Stimulated activated CD4-positive, alpha-beta T cell treated with anti-CD3 and anti-CD28 coated beads, Interleukin-12 subunit alpha, Interleukin-12 subunit beta, amount 100 ng/mL, for 4 hours (primary cell): ENCODE results near the gene SLC16A7.
A peak's percentile ranks its signal among the peaks of the same experiment; 100 is the strongest.
"Not testable (repeated sequence)": the region's sequence is repeated elsewhere in the genome, so short reads cannot be mapped to it uniquely, and the experiment has no call there.

Source experiments
- DNase-seq: peaks from one replicate; pipeline ENCODE4 v3.0.0-alpha.2; 2020

Gene SLC16A7

GRCh38 chr12:59595883-59596540, at the start of gene SLC16A7:
Gene SLC16A7, plus strand, starts transcription at chr12:59596029. Its CDS starts 108,773 bp downstream, at chr12:59704802.
- peak; percentile 80 for DNase-seq

GRCh38 chr12:59548930-59549329, 46.9 kb upstream of the SLC16A7 start:
- DNase-seq: no peak

GRCh38 chr12:59559696-59560095, 36.1 kb upstream of the SLC16A7 start:
- no peak for DNase-seq

- no peak for DNase-seq
Measured at GRCh38 chr12:59570145-59570544, 25.7 kb upstream of the SLC16A7 start.

- no peak for DNase-seq
Measured at GRCh38 chr12:59574406-59574805, 21.4 kb upstream of the SLC16A7 start.

GRCh38 chr12:59575826-59576225, 20.0 kb upstream of the SLC16A7 start:
- DNase-seq: no peak

GRCh38 chr12:59578254-59578653, 17.6 kb upstream of the SLC16A7 start:
- DNase-seq: no peak

- DNase-seq: no peak
Measured at GRCh38 chr12:59579631-59580030, 16.2 kb upstream of the SLC16A7 start.

GRCh38 chr12:59580050-59580449, 15.8 kb upstream of the SLC16A7 start:
- DNase-seq: no peak

GRCh38 chr12:59583003-59583712, 12.7 kb upstream of the SLC16A7 start:
- no peak for DNase-seq

GRCh38 chr12:59587710-59588109, 8.1 kb upstream of the SLC16A7 start:
- no peak for DNase-seq

GRCh38 chr12:59593761-59594160, 2.1 kb upstream of the SLC16A7 start:
- no peak for DNase-seq

- no peak for DNase-seq
Measured at GRCh38 chr12:59594943-59595500, 807 bp upstream of the SLC16A7 start.

GRCh38 chr12:59595565-59595882, 305 bp upstream of the SLC16A7 start:
- DNase-seq: no peak

GRCh38 chr12:59597385-59597781, 1.6 kb downstream of the SLC16A7 start:
- DNase-seq: peak; percentile 44

- DNase-seq: no peak
Measured at GRCh38 chr12:59600171-59600570, 4.3 kb downstream of the SLC16A7 start.

GRCh38 chr12:59603754-59604153, 7.9 kb downstream of the SLC16A7 start:
- DNase-seq: no peak

GRCh38 chr12:59612823-59613434, 17.1 kb downstream of the SLC16A7 start:
- not testable (repeated sequence) for DNase-seq

- DNase-seq: no peak
Measured at GRCh38 chr12:59615392-59616165, 19.8 kb downstream of the SLC16A7 start.

GRCh38 chr12:59619461-59620240, 23.8 kb downstream of the SLC16A7 start:
- no peak for DNase-seq

- DNase-seq: no peak
Measured at GRCh38 chr12:59620326-59620725, 24.5 kb downstream of the SLC16A7 start.

- DNase-seq: no peak
Measured at GRCh38 chr12:59624732-59625460, 29.1 kb downstream of the SLC16A7 start.
